ENCODE results near the gene PPP1R14C. TPM values are rescaled to one million over a fixed set of nuclear protein-coding genes. Genes with fewer than 3 reads are reported as not detected.

The PPP1R14C gene
- total and polyA plus RNA-seq, 2 donors (not counting 3 experiments of a cell fraction or from before 2014, with no cell fraction given): not detected

DNA sequence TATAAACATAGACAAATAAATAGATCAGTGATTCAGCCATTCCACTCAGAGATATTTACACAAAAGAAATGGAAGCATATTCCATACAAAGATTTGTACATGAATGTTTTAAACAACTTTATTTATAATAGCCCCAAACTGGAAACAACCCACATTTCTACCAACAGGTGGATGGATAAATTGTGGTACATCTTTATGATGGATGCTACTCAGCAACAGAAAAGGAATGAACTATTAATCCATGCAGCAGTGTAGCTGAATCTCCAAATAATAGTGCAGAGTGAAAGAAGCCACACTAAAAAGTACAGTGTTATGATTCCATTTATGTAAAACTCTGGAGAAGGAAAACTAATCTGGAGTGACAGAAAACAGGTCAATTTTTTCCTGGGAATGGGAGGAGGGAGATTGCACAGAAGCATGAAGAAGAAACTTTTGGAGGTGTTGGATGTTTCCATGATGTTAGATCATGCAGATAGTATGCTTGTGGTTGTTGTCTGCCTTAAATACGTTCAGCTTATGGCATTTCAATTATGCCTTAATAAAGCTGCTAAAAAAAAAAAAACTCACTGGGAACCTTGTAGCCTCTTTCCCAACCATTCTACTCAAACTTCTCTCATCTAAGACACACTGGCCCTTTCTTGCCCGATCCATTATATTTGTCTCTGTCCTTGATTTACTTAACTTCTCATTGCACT is 100.9 kb downstream of the PPP1R14C start:
- Histone ChIP-seq H3K36me3 (ENCODE audit: control insufficient read depth in 2 of 2, extremely low read depth in 1 of 2, insufficient read depth in 2 of 2, low read length in 2 of 2) (no peaks in the 10 kb centered on the region), H3K9ac (replicated peaks; ENCODE audit: extremely low read depth, insufficient read depth, low read length) (no peak overlapping the region), H3K4me3 (replicated peaks in 1 of 3; ENCODE audit: insufficient read depth in 1 of 3, low read depth in 1 of 3, low read length in 3 of 3) (no peak overlapping the region), H3K27me3 (ENCODE audit: control insufficient read depth in 2 of 2, insufficient read depth in 2 of 2, low read length in 2 of 2) (no peaks in the 10 kb centered on the region), H4K20me1 (replicated peaks; ENCODE audit: control insufficient read depth, extremely low read depth, insufficient read depth, low read length) (no peaks in the 10 kb centered on the region), H3K27ac (ENCODE audit: insufficient read depth, low read depth, low read length) (no peak overlapping the region), H3K79me2 (ENCODE audit: control insufficient read depth, insufficient read depth, low read length) (no peaks in the 10 kb centered on the region), H3K9me3 (replicated peaks; ENCODE audit: control insufficient read depth, insufficient read depth, low read length) (no peaks in the 10 kb centered on the region), H3K4me1 (ENCODE audit: control insufficient read depth, extremely low read depth, insufficient read depth, low read length) (no peaks in the 10 kb centered on the region), H3K4me2 (ENCODE audit: insufficient read depth, low read length) (no peak overlapping the region), H3K9me1 (replicated peaks; ENCODE audit: control insufficient read depth, extremely low read depth, insufficient read depth, low read length) (no peaks in the 10 kb centered on the region), H2AFZ (ENCODE audit: low read depth, low read length) (no peak overlapping the region)
- ChIA-PET CTCF (interaction anchor here (0.6 to 0.7 kb wide), 2 partner anchors 163 to 1564 kb away, joined by 3 read pairs; no protein-coding TSS in a partner anchor), POLR2A (no interaction called here)
- dilution Hi-C loops (cut with MboI; ENCODE audit: extremely low pct_ligation_motif_present, low sequenced_read_pairs) (no loop called here), intact Hi-C loops (cut with micrococcal nuclease) (no loop called here)
- no TSS peak for BruUV-seq (replicated peaks)
- no peak for FAIRE-seq
- DNase-seq (ENCODE audit: low read depth, low spot score): no peak
- TF ChIP-seq POLR2AphosphoS5 (IDR thresholded peaks at IDR 0.05; ENCODE audit: insufficient read depth, low read depth, low read length) (no peak), MYC (IDR thresholded peaks at IDR 0.05; ENCODE audit: low read depth, low read length) (no peak), FOS (IDR thresholded peaks at IDR 0.05; ENCODE audit: borderline replicate concordance, insufficient read depth, low read length) (no peak), JUN (IDR thresholded peaks at IDR 0.05; ENCODE audit: borderline replicate concordance, insufficient read depth, insufficient read length, low read depth) (no peak), GATA2 (IDR thresholded peaks at IDR 0.05; ENCODE audit: insufficient read depth, insufficient read length, low read depth, low read length) (no peak), POLR2A (IDR thresholded peaks at IDR 0.05; ENCODE audit: low read depth, low read length) (no peak), EZH2 (IDR thresholded peaks at IDR 0.05; ENCODE audit: borderline replicate concordance, low read depth, low read length, severe bottlenecking) (no peak)
- TF ChIP-seq, protein P1, sequence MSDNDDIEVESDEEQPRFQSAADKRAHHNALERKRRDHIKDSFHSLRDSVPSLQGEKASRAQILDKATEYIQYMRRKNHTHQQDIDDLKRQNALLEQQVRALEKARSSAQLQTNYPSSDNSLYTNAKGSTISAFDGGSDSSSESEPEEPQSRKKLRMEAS (IDR thresholded peaks at IDR 0.05; ENCODE audit: insufficient read depth, insufficient read length): no peak
- TF ChIP-seq, protein P2, sequence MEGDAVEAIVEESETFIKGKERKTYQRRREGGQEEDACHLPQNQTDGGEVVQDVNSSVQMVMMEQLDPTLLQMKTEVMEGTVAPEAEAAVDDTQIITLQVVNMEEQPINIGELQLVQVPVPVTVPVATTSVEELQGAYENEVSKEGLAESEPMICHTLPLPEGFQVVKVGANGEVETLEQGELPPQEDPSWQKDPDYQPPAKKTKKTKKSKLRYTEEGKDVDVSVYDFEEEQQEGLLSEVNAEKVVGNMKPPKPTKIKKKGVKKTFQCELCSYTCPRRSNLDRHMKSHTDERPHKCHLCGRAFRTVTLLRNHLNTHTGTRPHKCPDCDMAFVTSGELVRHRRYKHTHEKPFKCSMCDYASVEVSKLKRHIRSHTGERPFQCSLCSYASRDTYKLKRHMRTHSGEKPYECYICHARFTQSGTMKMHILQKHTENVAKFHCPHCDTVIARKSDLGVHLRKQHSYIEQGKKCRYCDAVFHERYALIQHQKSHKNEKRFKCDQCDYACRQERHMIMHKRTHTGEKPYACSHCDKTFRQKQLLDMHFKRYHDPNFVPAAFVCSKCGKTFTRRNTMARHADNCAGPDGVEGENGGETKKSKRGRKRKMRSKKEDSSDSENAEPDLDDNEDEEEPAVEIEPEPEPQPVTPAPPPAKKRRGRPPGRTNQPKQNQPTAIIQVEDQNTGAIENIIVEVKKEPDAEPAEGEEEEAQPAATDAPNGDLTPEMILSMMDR (IDR thresholded peaks at IDR 0.05; ENCODE audit: extremely low read depth in 1 of 2, insufficient read depth in 1 of 2, low read depth in 1 of 2, low read length in 2 of 2): no peak

Data from endothelial cell of umbilical vein (primary cell).